ENCODE measurements around the gene VPS26B.

DNA sequence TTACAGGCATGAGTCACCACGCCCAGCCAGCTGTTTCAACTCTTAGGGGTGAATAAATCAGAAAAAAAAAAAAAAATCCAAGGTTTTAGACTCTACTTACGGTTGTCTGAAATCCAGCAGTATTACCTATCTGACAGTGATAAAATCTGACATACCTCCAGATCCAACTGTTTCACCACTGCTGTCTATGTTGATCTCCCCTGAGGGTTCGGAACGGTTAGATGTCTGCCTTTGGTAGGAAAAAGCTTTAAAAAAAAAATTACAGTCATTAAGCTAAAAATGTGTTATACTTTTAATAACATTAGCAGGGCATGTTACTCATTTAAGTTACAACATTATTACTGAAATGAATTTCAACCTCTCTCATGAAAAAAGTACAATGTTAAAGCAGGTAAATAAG lies 21.8 kb upstream of the VPS26B start:
- TF ChIP-seq POLR2A (IDR thresholded peaks at IDR 0.05) (no peak), CTCF (IDR thresholded peaks at IDR 0.05) (no peak), POLR2AphosphoS5 (IDR thresholded peaks at IDR 0.05) (no peak), EP300 (IDR thresholded peaks at IDR 0.05) (no peak)

Data from sigmoid colon (tissue), 4 donors.